Measurements from ENCODE around the gene SOX6. TPM values are rescaled to one million over a fixed set of nuclear protein-coding genes. Genes with fewer than 3 reads are reported as not detected.
A peak's percentile ranks its signal among the peaks of the same experiment; 100 is the strongest.
"Not testable (repeated sequence)": the region's sequence is repeated elsewhere in the genome, so short reads cannot be mapped to it uniquely, and the experiment has no call there.

SOX6 gene
- total and polyA plus RNA-seq, 2 of the 13 experiments (the other 11 are each of a cell fraction or from before 2014, with no cell fraction given): 2.6 to 11.2 TPM

GRCh38 chr11:15926071-15926470 lies 430.3 kb downstream of the SOX6 start (continued):
- TF ChIP-seq HNF1A (IDR thresholded peaks at IDR 0.05; ENCODE audit: low read depth) (no peak), HNF1A (CRISPR knock-in tag; IDR thresholded peaks at IDR 0.05; ENCODE audit: borderline replicate concordance) (no peak)

GRCh38 chr11:15923183-15923582 lies 433.2 kb downstream of the SOX6 start:
- no peak for DNase-seq (ENCODE audit: low spot score)
- TF ChIP-seq GLI4 (CRISPR knock-in tag; IDR thresholded peaks at IDR 0.05; ENCODE audit: borderline replicate concordance): no peak
- TF ChIP-seq ZNF556 (CRISPR knock-in tag; IDR thresholded peaks at IDR 0.05; ENCODE audit: borderline replicate concordance): no peak
- 0 out of 2 replicates have a peak, but pooled peaks have one; percentile 4 for TF ChIP-seq CTCF (CRISPR knock-in tag; IDR thresholded peaks at IDR 0.05)
- Histone ChIP-seq H3K27ac (ENCODE audit: extremely low read length, insufficient read depth, low read length) (no peak overlapping the region), H4K20me1 (ENCODE audit: insufficient read depth, low read length) (no peaks in the 10 kb centered on the region), H3K27me3 (ENCODE audit: control insufficient read depth in 1 of 2, insufficient read depth in 2 of 2, low read length in 2 of 2) (no peaks in the 10 kb centered on the region), H3K9me3 (ENCODE audit: low read length) (no peaks in the 10 kb centered on the region), H3K79me2 (ENCODE audit: insufficient read depth, low read length) (no peaks in the 10 kb centered on the region), H3K9ac (ENCODE audit: insufficient read depth, low read depth, low read length) (no peak overlapping the region), H3K4me3 (replicated peaks in 1 of 3; ENCODE audit: insufficient read depth in 1 of 3, low read depth in 2 of 3, low read length in 3 of 3) (no peak overlapping the region), H2AFZ (ENCODE audit: low read length) (no peak overlapping the region), H3K36me3 (replicated peaks in 1 of 2; ENCODE audit: control insufficient read depth in 1 of 2, insufficient read depth in 2 of 2, low read length in 2 of 2) (no peaks in the 10 kb centered on the region), H3K4me1 (ENCODE audit: insufficient read depth, low read length) (no peaks in the 10 kb centered on the region), H3K4me2 (ENCODE audit: low read depth, low read length) (no peak overlapping the region)
- ATAC-seq: no peak
- 0% methylated on average over 2 of the region's 2 CpGs for WGBS (ENCODE audit: low lambda C conversion rate)
- no TSS peak for BruUV-seq (replicated peaks)
- intact Hi-C loops (cut with micrococcal nuclease; ENCODE audit: unreplicated experiment): no loop called here
- ChIA-PET POLR2A (no interaction called here), CTCF (ENCODE audit: low intra/inter-chr PET ratio, low total read pairs) (no interaction called here)
- no peak for FAIRE-seq
- in situ Hi-C loops (cut with HindIII; ENCODE audit: extremely low pct_ligation_motif_present, low pct_unique_long_range_greater_than_20kb): no loop called here

GRCh38 chr11:15922745-15923144 lies 433.6 kb downstream of the SOX6 start:
- FAIRE-seq; BruUV-seq (replicated peaks); H3K79me2 ChIP-seq (ENCODE audit: insufficient read depth, low read length); DNase-seq (ENCODE audit: low spot score); H3K27ac ChIP-seq (ENCODE audit: extremely low read length, insufficient read depth, low read length); in situ Hi-C loops (cut with HindIII; ENCODE audit: extremely low pct_ligation_motif_present, low pct_unique_long_range_greater_than_20kb); POLR2A ChIA-PET; H3K9ac ChIP-seq (ENCODE audit: insufficient read depth, low read depth, low read length); H3K4me3 ChIP-seq (replicated peaks in 1 of 3; ENCODE audit: insufficient read depth in 1 of 3, low read depth in 2 of 3, low read length in 3 of 3); H3K27me3 ChIP-seq (ENCODE audit: control insufficient read depth in 1 of 2, insufficient read depth in 2 of 2, low read length in 2 of 2); ATAC-seq; CTCF ChIA-PET (ENCODE audit: low intra/inter-chr PET ratio, low total read pairs); intact Hi-C loops (cut with micrococcal nuclease; ENCODE audit: unreplicated experiment); H3K4me1 ChIP-seq (ENCODE audit: insufficient read depth, low read length); H3K4me2 ChIP-seq (ENCODE audit: low read depth, low read length); H3K36me3 ChIP-seq (replicated peaks in 1 of 2; ENCODE audit: control insufficient read depth in 1 of 2, insufficient read depth in 2 of 2, low read length in 2 of 2); H3K9me3 ChIP-seq (ENCODE audit: low read length); H4K20me1 ChIP-seq (ENCODE audit: insufficient read depth, low read length); H2AFZ ChIP-seq (ENCODE audit: low read length): not testable (repeated sequence)
- WGBS (ENCODE audit: low lambda C conversion rate): 3% methylated on average over 6 of the region's 6 CpGs
